Stimulated activated CD4-positive, alpha-beta T cell treated with anti-CD3 and anti-CD28 coated beads, Interleukin-15, amount 100 ng/mL, for 24 hours (primary cell): ENCODE results near the gene ACP2.

Experiments used
- DNase-seq: peaks from one replicate; pipeline ENCODE4 v3.0.0-alpha.2; 2020

The ACP2 gene

DNA sequence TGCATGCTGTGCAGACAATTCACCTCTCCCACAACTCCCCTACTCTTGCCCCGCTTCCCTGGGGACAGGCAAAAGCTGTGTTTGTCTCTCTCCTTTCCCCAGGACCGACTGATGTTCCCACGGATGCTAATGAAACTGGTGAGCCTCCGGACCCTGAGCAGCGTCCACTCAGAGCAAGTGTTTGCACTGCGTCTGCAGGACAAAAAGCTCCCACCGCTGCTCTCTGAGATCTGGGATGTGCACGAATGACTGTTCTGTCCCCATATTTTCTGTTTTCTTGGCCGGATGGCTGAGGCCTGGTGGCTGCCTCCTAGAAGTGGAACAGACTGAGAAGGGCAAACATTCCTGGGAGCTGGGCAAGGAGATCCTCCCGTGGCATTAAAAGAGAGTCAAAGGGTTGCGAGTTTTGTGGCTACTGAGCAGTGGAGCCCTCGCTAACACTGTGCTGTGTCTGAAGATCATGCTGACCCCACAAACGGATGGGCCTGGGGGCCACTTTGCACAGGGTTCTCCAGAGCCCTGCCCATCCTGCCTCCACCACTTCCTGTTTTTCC lies 19.9 kb upstream of the ACP2 start:
- no peak for DNase-seq

DNA sequence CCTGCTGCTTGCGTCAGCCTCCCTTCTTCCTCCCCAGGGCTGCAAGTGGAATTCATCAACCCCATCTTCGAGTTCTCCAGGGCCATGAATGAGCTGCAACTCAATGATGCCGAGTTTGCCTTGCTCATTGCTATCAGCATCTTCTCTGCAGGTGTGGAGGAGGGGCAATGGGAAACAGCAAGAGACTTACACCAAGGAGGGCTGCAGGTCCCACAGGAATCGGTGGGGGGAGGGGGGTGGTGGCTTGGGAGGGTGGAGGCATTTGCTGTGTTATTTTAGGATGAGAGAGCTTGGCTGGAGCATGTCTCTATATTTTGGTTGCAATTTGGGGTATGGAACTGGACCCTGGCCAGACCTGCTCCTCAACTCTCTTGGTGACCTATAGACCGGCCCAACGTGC lies 19.3 kb upstream of the ACP2 start:
- no peak for DNase-seq

DNA sequence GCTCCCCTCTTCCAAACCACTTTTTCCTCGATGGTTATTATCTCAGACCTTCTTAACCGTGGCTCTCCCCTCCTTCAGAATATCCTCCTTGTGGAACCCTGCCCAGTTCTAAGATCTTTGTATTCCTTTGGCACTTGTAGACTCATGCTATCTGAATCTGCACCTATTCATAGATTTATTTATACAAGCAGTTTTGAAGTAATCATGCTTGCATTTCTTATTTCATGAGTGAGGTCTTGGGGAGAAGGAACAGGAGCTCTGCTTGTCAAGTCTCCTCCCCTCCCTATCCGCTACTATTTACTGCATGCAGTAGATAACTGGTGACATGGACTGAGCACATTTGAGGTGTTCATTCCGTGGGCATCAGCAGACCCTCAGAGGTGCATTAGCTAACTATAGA lies 15.9 kb upstream of the ACP2 start:
- DNase-seq, result no peak

DNA sequence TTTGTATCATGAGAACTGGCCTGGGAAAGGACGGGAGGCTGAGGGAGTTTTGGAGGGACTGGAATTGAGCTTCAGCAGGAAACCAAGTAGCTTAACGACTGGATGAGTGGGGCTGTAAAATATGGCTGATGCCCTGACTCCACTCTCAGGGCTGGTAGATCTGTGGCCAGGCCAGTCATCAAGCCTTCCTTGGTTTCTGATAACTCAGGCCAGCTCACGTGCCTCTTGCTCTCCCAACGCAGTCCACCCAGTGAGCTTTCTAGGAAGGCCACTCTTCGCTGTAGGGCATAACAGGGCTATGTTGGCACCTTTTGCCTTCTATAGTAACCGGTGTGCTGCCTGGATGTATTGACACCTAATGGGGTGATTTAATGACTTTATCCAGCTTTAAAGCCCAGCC lies 15.5 kb upstream of the ACP2 start:
- no peak for DNase-seq

DNA sequence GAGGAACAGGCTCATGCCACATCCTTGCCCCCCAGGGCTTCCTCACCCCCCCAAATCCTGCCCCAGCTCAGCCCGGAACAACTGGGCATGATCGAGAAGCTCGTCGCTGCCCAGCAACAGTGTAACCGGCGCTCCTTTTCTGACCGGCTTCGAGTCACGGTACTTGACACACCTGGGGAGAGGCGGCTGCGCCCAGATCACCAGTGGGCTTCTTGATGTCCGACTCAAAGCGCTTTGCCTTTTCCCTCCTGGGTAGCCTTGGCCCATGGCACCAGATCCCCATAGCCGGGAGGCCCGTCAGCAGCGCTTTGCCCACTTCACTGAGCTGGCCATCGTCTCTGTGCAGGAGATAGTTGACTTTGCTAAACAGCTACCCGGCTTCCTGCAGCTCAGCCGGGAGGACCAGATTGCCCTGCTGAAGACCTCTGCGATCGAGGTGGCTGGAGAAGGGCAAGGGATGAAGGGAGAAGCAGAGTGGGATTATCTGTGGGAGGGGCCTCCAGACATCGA lies 12.7 kb upstream of the ACP2 start:
- DNase-seq, result no peak

DNA sequence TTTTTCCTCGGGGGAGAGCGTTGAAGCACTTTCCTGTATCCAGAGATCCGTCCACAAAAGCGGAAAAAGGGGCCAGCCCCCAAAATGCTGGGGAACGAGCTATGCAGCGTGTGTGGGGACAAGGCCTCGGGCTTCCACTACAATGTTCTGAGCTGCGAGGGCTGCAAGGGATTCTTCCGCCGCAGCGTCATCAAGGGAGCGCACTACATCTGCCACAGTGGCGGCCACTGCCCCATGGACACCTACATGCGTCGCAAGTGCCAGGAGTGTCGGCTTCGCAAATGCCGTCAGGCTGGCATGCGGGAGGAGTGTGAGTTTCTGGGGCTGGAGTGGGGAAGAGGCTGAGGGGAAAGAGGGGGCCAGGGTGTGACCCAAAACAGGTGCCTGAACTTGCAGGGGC lies 11.8 kb upstream of the ACP2 start:
- no peak for DNase-seq

DNA sequence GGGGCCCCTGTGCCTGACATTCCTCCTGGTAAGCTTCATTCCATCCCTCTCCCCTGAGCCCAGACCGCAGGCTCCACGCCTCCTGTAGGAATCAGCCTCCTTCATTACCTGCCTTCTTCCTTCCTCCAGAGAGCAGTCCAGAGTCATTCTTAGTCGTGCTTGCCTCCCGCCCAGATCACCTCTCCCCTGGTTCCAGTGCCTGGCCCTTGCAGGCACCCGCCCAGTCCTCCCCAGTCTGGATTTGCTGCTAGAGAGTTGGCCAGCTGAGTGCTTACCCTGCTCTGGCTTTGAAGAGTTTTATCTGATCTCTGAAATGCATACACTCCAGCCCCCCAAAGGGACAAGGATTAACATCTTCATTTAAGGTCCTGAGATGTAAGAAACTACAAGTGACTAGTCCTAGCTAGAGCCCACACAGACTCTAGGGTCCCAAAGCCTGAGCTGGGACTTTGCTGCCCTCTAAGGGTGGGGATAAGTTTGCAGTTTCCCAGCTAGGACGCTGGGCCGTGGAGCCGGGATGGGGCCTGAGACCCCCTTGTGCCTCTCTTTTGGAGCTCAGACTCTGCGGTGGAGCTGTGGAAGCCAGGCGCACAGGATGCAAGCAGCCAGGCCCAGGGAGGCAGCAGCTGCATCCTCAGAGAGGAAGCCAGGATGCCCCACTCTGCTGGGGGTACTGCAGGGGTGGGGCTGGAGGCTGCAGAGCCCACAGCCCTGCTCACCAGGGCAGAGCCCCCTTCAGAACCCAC lies 10.8 kb upstream of the ACP2 start:
- DNase-seq, result peak; percentile 46

DNA sequence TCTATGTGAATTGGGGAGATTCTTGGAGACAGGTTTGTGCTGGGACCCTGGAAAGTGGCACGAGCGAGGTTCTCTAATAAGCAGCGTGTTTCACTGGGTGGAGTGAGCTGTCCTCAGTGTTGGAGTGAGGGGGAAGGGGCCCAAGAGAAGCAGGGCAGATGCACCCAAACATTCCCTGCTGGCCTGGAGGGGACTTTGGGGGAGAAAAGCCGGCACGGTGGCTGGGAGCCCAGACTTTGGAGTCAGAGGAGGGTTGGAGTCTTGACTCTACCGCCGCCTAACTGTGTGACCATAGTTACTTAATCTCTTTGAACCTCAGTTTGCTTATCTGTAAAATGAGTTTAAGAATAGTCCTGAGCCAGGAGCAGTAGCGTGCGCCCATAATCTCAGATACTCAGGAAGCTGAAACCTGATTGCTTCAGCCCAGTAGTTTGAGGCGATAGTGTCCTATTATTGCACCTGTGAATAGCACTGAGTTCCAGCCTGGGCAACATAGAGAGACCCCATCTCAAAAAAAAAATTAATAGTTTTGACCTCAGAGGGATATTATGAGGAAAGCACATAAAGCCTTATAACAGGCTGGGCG lies 9.8 kb upstream of the ACP2 start:
- DNase-seq, result no peak

DNA sequence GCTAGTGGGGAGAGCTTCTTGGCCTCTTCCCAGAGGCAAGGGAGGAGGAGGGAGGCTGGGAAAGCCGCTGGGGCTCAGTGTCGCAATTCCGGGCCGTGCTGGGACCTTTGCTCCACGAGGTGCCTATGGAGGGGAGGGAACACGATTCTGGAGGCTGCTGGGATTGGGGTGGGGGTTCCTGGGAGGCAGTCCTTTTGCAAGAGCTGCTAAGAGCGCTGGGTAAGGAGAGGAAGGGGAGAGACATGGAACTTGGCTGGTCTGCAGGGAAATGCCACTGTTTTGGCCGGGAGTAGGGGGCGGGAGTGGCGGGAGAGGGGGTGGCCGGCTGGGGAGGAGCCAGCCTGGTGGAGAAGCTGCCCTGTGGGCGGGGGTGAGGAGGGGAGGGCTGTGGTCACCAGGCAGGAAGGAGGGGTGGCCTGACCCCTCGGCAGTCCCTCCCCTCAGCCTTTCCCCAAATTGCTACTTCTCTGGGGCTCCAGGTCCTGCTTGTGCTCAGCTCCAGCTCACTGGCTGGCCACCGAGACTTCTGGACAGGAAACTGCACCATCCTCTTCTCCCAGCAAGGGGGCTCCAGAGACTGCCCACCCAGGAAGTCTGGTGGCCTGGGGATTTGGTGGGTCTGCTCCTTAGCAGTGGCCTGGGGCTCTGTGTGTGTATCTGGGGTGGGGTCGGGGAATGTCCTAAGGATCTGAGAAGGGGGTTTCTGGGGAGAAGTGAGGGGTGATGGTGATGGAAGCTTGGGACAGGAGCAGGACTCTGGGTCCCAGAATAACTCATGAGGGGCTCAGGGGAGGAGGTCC lies 9.1 kb upstream of the ACP2 start, which contains the start of gene NR1H3:
TSS of gene NR1H3 (plus strand) at position 480 of the 800 bp plus-strand sequence. CDS start 1,221 bp downstream, outside the sequence.
- no peak for DNase-seq

DNA sequence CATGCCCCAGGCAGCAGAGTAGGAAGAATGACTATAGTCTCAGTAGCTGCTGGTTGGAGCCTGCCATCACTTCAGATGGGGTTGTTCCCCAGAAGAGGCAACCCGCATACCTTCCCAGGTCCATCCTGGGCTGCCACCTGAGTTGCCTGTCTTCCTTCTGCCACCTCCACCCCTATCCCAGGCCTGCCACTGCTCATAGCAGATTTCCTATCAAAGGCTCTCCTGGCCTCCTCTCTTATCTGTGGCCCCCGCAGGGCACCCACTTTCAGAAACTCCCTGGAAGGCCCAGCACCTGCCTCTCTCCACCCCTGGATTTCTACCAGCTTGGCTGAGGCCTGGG lies 8.5 kb upstream of the ACP2 start:
- no peak for DNase-seq

DNA sequence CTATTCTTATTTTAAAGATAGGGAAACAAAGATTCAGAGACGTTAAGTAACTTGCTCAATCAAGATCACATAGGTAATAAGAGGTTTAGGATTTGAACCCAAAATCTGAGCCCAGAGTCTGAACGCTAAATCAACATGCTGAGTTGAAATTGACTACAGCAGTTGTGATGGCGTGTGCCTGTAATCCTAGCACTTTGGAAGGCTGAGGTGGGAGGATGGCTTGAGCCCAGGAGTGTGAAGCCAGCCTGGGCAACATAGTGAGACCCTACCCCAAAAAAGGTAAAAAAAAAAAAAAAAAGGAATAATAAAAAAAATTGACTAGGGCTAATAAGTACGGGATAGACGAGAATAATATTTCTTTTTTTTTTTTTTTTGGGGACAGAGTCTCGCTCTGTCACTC lies 7.8 kb upstream of the ACP2 start:
- DNase-seq, result no peak

DNA sequence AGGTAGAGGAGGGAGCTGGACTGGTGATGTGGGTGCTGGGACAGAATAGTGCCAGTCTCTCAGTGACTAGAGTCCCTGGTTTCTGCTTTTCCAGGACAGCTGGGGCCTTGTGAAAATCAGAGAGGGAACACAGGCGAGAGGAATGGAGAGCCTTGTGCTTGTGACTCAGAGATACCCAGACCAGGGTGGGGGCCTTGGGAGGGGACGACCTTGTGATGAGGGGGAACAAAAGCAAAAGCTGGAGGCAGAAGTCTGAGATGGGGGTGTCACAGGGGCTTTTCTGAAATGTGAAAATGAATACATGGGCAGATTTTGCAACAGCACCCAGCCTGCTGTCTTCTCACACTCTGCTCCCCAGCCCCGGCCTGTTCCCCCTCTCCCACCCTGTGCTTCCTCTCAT lies 5.8 kb upstream of the ACP2 start:
- no peak for DNase-seq

DNA sequence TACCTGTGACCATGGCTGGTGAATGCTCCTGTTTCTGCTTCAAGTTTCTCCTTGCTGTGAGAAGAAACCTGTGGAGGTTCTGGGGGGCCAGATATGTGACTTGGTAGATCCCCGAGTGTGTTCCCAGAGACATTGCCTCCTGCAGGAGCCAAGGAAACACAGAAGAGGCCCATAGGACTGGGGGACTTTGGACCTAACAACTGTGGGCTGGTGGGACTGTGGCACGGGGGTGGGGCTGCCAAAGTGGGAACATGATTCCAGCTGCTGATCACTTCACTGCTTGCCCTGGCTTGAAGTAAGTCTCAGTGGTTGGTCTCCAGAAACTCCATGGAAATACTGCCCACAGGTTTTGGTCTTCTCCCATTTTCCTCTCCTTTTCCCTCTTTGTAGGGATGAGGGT lies 5.0 kb upstream of the ACP2 start:
- no peak for DNase-seq

DNA sequence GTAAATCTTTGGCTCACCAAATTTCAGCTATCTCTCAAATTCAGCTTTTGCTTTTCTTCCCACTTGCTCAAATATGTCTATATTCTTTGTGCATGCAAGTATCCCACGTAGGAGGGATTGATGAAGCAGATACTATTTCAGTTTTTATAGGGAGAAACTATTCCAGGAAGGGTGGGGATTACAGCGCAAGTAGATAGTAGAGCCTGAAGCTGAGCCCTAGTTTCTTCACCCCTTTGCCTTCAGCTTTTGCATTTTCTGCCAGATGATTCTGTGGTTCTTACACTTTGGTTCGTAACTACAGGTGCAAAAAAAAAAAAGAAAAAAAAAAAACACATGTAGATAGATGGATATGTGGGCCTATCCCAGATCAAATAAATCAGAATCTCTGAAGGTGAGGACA lies 3.1 kb upstream of the ACP2 start:
- no peak for DNase-seq

DNA sequence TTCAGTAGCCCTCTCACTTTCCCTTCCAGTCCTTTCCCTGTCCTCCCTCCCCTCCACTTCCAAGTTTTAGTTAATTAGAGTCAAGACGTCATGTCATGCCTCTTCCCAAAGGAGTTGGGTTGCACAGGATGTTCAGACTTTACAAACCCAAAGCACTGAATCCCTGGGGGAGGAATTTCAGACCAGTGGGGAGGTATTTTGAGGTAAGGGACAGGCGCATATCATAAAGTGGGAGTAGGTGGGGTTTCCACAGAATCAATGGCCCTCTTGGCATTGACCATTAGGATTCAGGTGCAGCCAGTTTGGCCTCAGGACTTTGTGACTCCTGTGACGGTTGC lies 733 bp upstream of the ACP2 start:
- no peak for DNase-seq

DNA sequence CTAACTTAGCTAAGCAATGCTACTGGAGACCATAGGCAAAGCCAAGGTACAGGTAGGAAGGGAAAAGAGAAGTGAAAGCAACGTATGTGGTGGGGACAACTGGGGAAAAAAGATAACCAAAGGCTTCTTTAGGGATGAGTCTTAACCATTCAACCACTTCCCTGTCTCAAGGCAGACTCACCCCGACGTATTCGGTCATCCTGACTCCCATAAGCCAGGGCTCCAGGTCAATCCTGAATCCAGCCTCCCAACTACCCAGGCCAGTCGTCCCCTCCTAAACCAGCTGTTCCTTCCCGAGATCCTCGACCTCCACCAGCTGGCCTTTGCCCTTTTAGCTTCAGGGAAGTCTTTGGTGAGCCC lies 330 bp downstream of the ACP2 start:
- no peak for DNase-seq

DNA sequence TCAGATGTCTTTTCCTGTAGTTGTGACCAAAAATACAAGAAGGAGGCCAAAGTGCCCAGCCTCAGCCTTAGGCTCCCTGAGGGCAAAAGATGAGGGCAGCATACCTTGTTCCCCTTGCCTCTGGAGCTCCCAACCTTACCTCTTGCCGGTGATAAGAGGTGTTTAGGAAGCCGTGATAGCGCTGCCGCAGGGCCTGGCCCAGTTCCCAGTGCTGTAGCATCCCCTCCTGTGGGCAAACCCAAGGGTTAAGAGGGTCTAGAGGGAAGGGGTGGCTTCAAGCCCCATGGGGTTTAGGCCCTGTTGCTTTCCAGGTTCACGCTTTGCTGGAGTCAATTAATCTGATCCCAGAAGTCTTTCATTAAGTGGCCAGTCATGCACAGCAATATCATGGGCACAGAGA lies 1.1 kb downstream of the ACP2 start:
- DNase-seq, result no peak

DNA sequence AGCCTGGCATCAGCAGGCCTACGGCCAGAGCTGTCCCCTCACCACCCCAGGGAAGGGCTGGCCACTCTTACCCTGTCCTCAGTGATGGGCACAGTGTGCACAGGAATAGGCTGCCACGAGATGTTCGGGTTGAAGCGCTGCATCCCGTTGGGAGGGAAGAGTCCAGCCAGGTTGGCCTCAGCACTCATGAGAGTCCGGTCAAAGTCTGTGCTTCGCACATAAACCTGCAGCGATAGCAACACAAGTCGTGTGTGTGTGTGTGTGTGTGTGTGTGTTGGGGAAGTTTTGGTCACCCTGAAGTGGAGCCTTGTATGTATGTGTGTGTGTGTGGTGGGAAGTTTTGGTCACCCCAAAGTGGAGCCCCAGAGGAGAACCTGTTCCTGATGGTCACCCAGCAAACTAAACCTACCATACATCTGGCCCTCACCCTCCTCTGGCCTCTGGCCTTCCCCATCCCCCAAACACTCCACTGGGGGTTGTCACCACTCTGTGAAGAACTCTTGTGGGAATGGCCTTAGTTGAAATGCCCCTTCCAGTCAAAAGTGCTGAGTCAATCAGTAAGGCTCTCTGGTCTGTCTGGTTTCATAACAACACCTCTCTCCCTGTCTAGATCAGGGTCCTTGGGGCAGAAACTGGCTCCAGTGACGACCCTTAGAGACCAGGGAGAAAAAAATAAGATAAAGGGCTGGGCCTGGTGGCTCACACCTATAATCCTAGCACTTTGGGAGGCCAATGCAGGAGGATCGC lies 2.8 kb downstream of the ACP2 start:
- no peak for DNase-seq

DNA sequence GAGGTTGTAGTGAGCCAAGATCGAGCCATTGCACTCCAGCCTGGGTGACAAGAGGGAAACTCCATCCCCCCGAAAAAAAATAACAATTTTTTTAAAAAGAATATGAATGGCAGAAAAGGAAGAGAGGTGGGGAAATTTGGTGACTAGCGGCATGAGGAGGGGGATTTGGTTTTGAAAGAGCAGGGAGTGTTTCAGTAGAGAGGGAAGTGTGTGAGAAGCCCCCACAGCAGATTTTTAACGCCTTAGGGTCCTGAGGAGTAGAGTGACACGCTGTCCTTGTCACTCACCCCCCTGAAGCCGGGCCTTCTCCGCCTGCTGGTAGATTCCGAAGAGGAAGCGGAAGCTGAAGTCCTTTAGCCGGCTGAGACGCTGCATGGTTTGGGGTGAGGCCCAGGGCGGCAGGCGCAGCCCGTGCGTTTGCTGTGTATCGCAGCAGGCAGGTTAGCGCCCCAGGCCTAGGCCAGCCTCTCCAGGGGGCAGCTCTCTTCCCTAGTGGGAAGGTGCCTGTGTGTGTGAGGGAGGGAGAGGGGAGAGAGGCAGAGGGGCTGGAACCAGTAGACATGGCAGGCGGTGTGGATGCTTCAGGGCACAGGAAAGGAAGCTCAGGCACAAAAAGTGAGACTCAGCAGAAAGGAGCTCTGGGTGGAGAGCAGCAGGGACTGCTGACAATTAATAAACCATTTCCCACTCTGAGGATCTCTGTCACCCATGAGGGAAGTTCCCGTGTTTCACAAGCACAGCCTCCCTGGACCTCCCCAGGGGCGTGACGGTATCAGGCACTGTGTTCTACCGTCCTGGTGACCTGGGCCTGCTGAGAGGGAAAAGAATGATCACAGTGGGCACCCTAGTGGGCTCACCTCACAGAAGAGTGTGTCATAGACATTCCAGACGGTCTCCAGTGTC lies 3.9 kb downstream of the ACP2 start:
- no peak for DNase-seq

DNA sequence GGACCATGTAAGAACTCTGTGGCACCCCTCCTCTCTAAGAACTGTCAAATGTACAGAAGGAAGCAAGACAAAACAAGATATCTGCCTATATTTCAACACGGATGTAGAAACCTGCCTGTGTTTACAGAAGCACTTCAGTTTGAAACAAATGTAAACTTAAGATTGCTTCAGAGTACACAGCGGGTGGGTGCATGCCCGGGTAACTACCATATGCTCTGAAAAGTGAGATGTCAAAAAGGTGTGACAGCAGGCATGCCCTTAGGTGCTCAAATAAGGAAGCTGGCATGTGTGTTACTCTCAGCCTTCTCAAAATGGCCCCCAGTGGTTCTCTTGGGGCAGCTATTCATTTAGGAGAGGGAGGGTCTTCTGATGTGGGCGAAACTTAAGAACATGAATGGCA lies 5.2 kb downstream of the ACP2 start:
- DNase-seq, result no peak

DNA sequence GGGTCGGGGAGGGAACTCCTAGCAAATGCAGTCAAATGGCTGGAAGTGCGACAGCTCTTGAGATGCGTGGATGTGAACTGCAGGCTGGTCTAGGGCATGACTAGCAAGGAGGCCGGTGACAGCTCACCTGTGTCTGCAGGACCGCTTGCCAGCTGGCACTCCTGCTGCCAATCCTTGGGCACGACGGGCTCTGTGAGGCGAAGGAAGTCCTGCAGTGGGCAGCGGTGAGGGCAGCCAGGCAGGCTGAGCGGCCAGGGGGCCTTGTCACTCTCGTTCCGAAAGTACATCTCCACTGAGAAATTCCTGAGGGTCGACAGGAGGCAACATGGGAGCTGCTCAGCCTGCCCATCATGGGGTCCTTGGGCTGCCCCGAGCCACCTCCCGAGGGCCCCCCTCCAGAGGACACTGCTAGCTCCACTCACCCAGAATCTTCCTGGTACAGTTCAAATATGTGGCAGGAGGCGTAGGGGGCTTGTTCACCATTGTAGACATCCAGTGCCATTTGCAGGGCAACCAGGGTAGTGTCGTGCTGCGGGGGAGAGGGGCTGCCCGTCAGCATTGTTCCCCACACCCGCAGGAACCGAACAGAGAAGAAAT lies 5.9 kb downstream of the ACP2 start:
- no peak for DNase-seq

DNA sequence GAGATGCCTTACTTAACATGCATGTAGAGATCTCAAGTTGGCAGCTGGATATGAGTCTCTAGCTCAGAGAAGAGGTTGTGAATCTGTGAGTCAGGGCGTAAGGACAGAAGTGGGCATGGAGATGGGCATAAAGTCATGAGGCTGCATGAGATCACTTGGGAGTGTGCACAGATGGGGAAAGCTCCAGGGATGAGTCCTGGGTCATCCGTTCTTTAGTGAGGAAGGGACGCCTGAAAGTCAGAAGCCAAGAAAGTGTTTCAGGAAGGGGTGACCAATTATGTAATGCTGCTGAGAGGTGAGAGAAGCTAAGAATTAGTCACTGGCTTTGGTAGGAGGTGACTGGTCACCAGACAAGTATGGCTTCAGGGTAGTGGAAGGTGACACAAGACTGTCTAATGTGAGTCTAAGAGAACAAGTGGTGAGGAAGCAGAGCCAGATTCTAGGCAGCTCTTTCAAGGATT lies 6.7 kb downstream of the ACP2 start:
- DNase-seq, result no peak
